Suprapubic skin (tissue), 3 donors: ENCODE results near the gene KANSL1.

Source experiments
- CTCF ChIP-seq, 2 donors: fragments of 200-600 bp in 1 of 2; fragments of 450-650 bp in 1 of 2; sonication (generic) in 1 of 2; IDR thresholded peaks; one replicate each; pipeline ENCODE4 v1.5.1; 2016 to 2019; ENCODE audit warnings: antibody characterized with exemption in 2 of 2, mild to moderate bottlenecking in 1 of 2, moderate library complexity in 1 of 2
- EP300 ChIP-seq: sonication (generic); formaldehyde crosslinking; IDR thresholded peaks from one replicate; pipeline ENCODE4 v1.6.1; 2017; ENCODE audit warnings: antibody characterized with exemption
- POLR2A ChIP-seq, 2 donors: fragments of 450-650 bp; IDR thresholded peaks; one replicate each; pipeline ENCODE4 v1.6.1; 2017; ENCODE audit warnings: antibody characterized with exemption in 2 of 2, mild to moderate bottlenecking in 2 of 2, moderate library complexity in 2 of 2

GRCh38 chr17:45992904-45993303 is 200.3 kb downstream of the KANSL1 start:
- TF ChIP-seq CTCF (IDR thresholded peaks at IDR 0.05): no peak
- no peak for TF ChIP-seq POLR2A (IDR thresholded peaks at IDR 0.05)
- no peak for TF ChIP-seq EP300
